OCI-LY3 (cell line): Measurements from ENCODE around the gene SESN3.

Experiments used
- EZH2phosphoT487 ChIP-seq: fragments of 200-600 bp; shearing (Covaris generic); IDR thresholded peaks from 2 replicates; pipeline ENCODE4 v1.6.1; 2018; ENCODE audit warnings: antibody characterized with exemption, mixed run types, low read depth
- TF ChIP-seq, protein P1 (sequence below): fragments of 200-600, 300-600 bp; sonication (generic); IDR thresholded peaks from 2 replicates; pipeline ENCODE4 v1.5.1; 2014; ENCODE audit warnings: antibody characterized with exemption, low read length, low read depth

DNA sequence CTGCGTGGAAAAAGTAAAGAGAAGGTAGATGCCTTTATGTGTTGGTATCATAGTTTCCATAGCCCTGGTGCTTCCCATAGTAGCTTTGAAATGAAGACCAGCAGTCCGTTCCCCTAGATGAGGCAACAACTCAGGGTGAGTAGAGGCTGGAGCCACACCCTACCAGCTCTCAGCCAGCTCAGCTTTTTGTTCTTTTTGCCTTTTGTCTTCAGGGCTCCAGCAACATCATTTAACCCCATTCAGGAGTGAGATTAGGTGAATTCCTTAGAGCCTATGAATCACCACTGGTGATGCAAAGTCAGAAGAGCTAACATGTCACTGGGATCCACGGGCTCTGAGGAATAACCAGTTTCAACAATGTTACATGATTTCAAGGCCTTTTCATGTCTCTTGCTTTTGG is 14.0 kb upstream of the SESN3 start:
- TF ChIP-seq, protein P1, sequence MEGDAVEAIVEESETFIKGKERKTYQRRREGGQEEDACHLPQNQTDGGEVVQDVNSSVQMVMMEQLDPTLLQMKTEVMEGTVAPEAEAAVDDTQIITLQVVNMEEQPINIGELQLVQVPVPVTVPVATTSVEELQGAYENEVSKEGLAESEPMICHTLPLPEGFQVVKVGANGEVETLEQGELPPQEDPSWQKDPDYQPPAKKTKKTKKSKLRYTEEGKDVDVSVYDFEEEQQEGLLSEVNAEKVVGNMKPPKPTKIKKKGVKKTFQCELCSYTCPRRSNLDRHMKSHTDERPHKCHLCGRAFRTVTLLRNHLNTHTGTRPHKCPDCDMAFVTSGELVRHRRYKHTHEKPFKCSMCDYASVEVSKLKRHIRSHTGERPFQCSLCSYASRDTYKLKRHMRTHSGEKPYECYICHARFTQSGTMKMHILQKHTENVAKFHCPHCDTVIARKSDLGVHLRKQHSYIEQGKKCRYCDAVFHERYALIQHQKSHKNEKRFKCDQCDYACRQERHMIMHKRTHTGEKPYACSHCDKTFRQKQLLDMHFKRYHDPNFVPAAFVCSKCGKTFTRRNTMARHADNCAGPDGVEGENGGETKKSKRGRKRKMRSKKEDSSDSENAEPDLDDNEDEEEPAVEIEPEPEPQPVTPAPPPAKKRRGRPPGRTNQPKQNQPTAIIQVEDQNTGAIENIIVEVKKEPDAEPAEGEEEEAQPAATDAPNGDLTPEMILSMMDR, result no peak
- no peak for TF ChIP-seq EZH2phosphoT487
